GM12878 (cell line): ENCODE results near the gene ZNF407. TPM values are rescaled to one million over a fixed set of nuclear protein-coding genes. Genes with fewer than 3 reads are reported as not detected.

ENCODE experiments used
- ATAC-seq: fragments of 200-7000 bp; cut with Tn5 transposase; 3 replicates; pipeline ENCODE4 v1.9.1; 2020; ENCODE audit warnings: mild to moderate bottlenecking, moderate library complexity
- BruUV-seq: library from RNA; stranded (reverse); fragments of 400-500 nt; replicated peaks from 2 replicates; lab custom pipeline; 2021; lab: Mats Ljungman, UMichigan
- CTCF ChIA-PET: fragments of 300-600 bp; sonication (Branson Sonifier 250); formaldehyde crosslinking; extraction: SDS; loops from one replicate; lab custom pipeline; 2021; ENCODE audit warnings: inconsistent platforms; lab: Yijun Ruan, JAX
- POLR2A ChIA-PET: fragments of 350-600 bp; formaldehyde crosslinking; extraction: SDS; loops from one replicate; lab custom pipeline; 2021; ENCODE audit warnings: inconsistent platforms; lab: Charles Lee
- RAD21 ChIA-PET: fragments of 300-600 bp; sonication (Branson Sonifier 250); formaldehyde crosslinking; loops from one replicate; lab custom pipeline; 2023; ENCODE audit warnings: antibody characterized with exemption; ENCODE audit not compliant: unreplicated experiment; lab: Charles Lee
- SMC1A ChIA-PET: fragments of 300-600 bp; sonication (Branson Sonifier 250); formaldehyde crosslinking; loops from one replicate; lab custom pipeline; 2023; ENCODE audit not compliant: unreplicated experiment, uncharacterized antibody; lab: Charles Lee
- DNase-seq: peaks from one replicate; pipeline ENCODE4 v3.0.0-alpha.2; 2011; ENCODE audit warnings: low read depth, low spot score
- FAIRE-seq: peaks from 3 replicates; lab custom pipeline; 2011; peaks lifted over from hg19 to GRCh38; lab: Jason Lieb, UNC
- H2AFZ ChIP-seq: 2 replicates; pipeline ENCODE4 v1.6.0; 2011; ENCODE audit warnings: low read depth, low read length, control low read depth; ENCODE audit not compliant: control insufficient read depth
- H3K27ac ChIP-seq: 2 replicates; pipeline ENCODE4 v1.5.1; 2011; ENCODE audit warnings: control low read depth; ENCODE audit not compliant: control insufficient read depth, insufficient read depth
- H3K27me3 ChIP-seq, 2 experiments: replicated peaks in 1 of 2; 2 replicates each; pipeline versions ENCODE4 v1.6.0 to v1.6.1; 2011; ENCODE audit warnings: low read length in 1 of 2; ENCODE audit not compliant: control insufficient read depth in 2 of 2, insufficient read depth in 2 of 2
- H3K36me3 ChIP-seq, 2 experiments: 2 replicates each; pipeline ENCODE4 v1.5.1; 2011; ENCODE audit warnings: low read length in 1 of 2; ENCODE audit not compliant: control insufficient read depth in 2 of 2, insufficient read depth in 2 of 2
- H3K4me1 ChIP-seq: 2 replicates; pipeline ENCODE4 v1.6.1; 2011; ENCODE audit warnings: mild to moderate bottlenecking, low read length, moderate library complexity, mixed read lengths; ENCODE audit not compliant: control insufficient read depth, insufficient read depth
- H3K4me2 ChIP-seq: 2 replicates; pipeline ENCODE4 v1.6.0; 2011; ENCODE audit warnings: control low read depth; ENCODE audit not compliant: control insufficient read depth, insufficient read depth
- H3K4me3 ChIP-seq: fragments of 200-600 bp; sonication (generic); 2 replicates; pipeline ENCODE4 v1.5.1; 2016
- H3K79me2 ChIP-seq: 2 replicates; pipeline ENCODE4 v1.6.0; 2011; ENCODE audit warnings: low read length; ENCODE audit not compliant: control insufficient read depth, insufficient read depth
- H3K9ac ChIP-seq: 2 replicates; pipeline ENCODE4 v1.8.0; 2011; ENCODE audit warnings: low read length, control low read depth, mixed read lengths; ENCODE audit not compliant: control insufficient read depth, insufficient read depth
- H3K9me3 ChIP-seq: replicated peaks from 3 replicates; pipeline ENCODE4 v1.5.1; 2011; ENCODE audit warnings: mild to moderate bottlenecking, low read length; ENCODE audit not compliant: control insufficient read depth, insufficient read depth
- H4K20me1 ChIP-seq: 2 replicates; pipeline ENCODE4 v1.6.0; 2011; ENCODE audit not compliant: control insufficient read depth, insufficient read depth
- ASH2L ChIP-seq: fragments of 300-600, 200-600 bp; sonication (generic); IDR thresholded peaks from 2 replicates; pipeline ENCODE4 v1.6.1; 2017; ENCODE audit warnings: low read depth, mild to moderate bottlenecking, borderline replicate concordance
- ATF2 ChIP-seq: IDR thresholded peaks from 2 replicates; pipeline ENCODE4 v1.6.1; 2012; ENCODE audit warnings: low read length, inconsistent platforms
- BMI1 ChIP-seq: fragments of 450-650 bp; IDR thresholded peaks from 2 replicates; pipeline ENCODE4 v1.6.1; 2016; ENCODE audit warnings: mild to moderate bottlenecking, moderate library complexity, borderline replicate concordance
- BRCA1 ChIP-seq: IDR thresholded peaks from 2 replicates; pipeline ENCODE4 v1.6.1; 2011; ENCODE audit warnings: low read depth, low read length, improper control_type of control experiment
- HCFC1 ChIP-seq: fragments of 150-350 bp; IDR thresholded peaks from 2 replicates; pipeline ENCODE4 v1.6.1; 2014; ENCODE audit warnings: low read length
- MYC ChIP-seq: IDR thresholded peaks from 2 replicates; pipeline ENCODE4 v1.6.1; 2011; ENCODE audit warnings: mild to moderate bottlenecking, low read length, moderate library complexity, inconsistent platforms; ENCODE audit not compliant: insufficient read depth, insufficient replicate concordance, insufficient read length, severe bottlenecking
- NKRF ChIP-seq: fragments of 450-650 bp; conservative IDR thresholded peaks from 2 replicates; pipeline ENCODE4 v1.6.1; 2017; ENCODE audit warnings: mild to moderate bottlenecking, moderate library complexity
- POLR2AphosphoS5 ChIP-seq: IDR thresholded peaks from 2 replicates; pipeline ENCODE4 v1.6.1; 2011; ENCODE audit warnings: mild to moderate bottlenecking, low read length, inconsistent platforms
- RELA ChIP-seq: fragments of 450-650 bp; IDR thresholded peaks from 2 replicates; pipeline ENCODE4 v1.8.0; 2014; ENCODE audit warnings: borderline replicate concordance; ENCODE audit not compliant: partially characterized antibody
- RUNX3 ChIP-seq: IDR thresholded peaks from 2 replicates; pipeline ENCODE4 v1.6.1; 2012; ENCODE audit warnings: low read length, inconsistent platforms
- SREBF2 ChIP-seq: IDR thresholded peaks from 2 replicates; pipeline ENCODE4 v1.6.1; 2012; ENCODE audit warnings: mild to moderate bottlenecking, low read length
- TCF7 ChIP-seq: IDR thresholded peaks from 2 replicates; pipeline ENCODE4 v1.6.1; 2014; ENCODE audit warnings: antibody characterized with exemption, borderline replicate concordance
- WGBS: methylation state at CpG from one replicate; pipeline ENCODE4 v1.1.6; 2016; ENCODE audit warnings: low lambda C conversion rate; ENCODE audit not compliant: insufficient replicate concordance, insufficient coverage; ENCODE audit errors: missing lambda C conversion rate; 5-methylcytosine and 5-hydroxymethylcytosine counted together
- in situ Hi-C: fragments of 300-500 bp; cut with MboI; formaldehyde crosslinking; loops from 9 replicates; pipeline ENCODE4 v1.14.3; 2018; ENCODE audit warnings: mixed read lengths
- intact Hi-C: fragments of 100-400 bp; cut with micrococcal nuclease; formaldehyde crosslinking; loops from one replicate; pipeline ENCODE4 v1.14.2; 2022; ENCODE audit not compliant: unreplicated experiment
- polyA plus RNA-seq, 11 experiments: library from polyadenylated mRNA; depleted of rRNA in 4 of 11; unstranded in 6 of 11; stranded (reverse) in 5 of 11; fragments of >200 nt; fragmentation: Nextera tagmentation in 4 of 11; fragmentation: Illumina TruSeq in 1 of 11; extraction: Ambion mirVana in 4 of 11; extraction: Trizol in 1 of 11; gene quantifications; 1 replicate in 1 of 11; 2 replicates in 10 of 11; pipeline versions ENCODE4 v1.2.1 to v1.2.3, GENCODE V29; 2011 to 2016; ENCODE audit warnings: inconsistent platforms in 2 of 11, missing spikeins in 2 of 11, low read depth in 1 of 11
- total RNA-seq, 4 experiments: library from RNA; depleted of rRNA in 3 of 4; stranded (reverse); fragments of >200 nt in 3 of 4; fragmentation: Illumina TruSeq in 1 of 4; extraction: Trizol in 1 of 4; gene quantifications; 2 replicates each; pipeline versions ENCODE4 v1.2.1 to v1.2.3, GENCODE V29; 2013 to 2021
- TF ChIP-seq, protein P1 (sequence below): fragments of 450-650 bp; IDR thresholded peaks from 2 replicates; pipeline ENCODE4 v1.6.1; 2016; ENCODE audit warnings: mild to moderate bottlenecking

Gene ZNF407
- total and polyA plus RNA-seq, 10 of the 15 experiments (the other 5 are each of a cell fraction or from before 2014, with no cell fraction given): 0.69 to 11.6 (median 5.3) TPM

DNA sequence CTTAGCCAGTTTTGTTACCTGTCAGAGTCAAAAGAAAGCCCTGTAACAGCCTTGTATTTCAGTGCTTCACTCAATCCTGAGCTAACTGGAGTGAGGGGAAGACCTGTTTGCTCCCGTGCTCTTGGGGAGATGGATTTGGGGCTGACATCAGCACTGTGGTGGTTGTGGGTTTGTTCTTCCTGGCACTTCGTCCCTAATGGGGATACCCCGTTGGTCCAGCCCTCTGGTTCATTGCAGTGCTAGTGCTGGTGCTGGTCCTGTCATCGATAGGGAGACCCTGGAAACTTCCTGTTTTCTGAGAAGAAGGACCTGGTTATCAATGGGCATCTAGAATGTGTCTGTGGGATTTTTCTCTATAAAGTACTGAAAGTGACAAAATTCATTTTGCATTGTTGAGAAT lies 205.4 kb downstream of the ZNF407 start:
- intact Hi-C loops: no loop called here
- POLR2A ChIA-PET: no interaction called here

DNA sequence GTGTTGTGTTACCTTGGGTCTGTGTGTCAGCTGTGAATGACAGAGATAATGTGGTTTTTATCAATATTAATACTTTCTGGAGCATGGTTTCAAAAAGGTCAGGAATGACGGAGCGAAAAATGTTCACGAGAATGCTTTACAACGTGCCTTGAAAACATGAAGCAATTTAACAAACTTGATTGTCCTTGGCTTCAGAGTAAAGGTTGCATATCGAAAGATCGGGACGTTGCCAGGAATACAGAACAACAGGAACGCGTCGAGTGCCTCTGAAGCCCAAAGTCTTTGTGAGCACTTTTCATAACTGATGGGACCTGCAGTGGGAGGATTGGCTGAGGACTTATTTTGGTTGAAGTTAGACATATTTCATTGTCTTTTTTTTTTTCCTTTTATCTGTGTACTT lies 206.1 kb downstream of the ZNF407 start:
- Histone ChIP-seq H2AFZ (no peak overlapping the region), H3K36me3 (no peaks in the 10 kb centered on the region), H3K4me1 (peaks cover 19% of the 10 kb centered on the region), H3K4me3 (no peak overlapping the region), H3K4me2 (no peak overlapping the region), H3K9ac (no peak overlapping the region), H3K9me3 (no peaks in the 10 kb centered on the region), H3K27me3 (no peaks in the 10 kb centered on the region), H3K27ac (no peak overlapping the region), H4K20me1 (no peaks in the 10 kb centered on the region), H3K79me2 (no peaks in the 10 kb centered on the region)
- 98% methylated on average over 10 of the region's 10 CpGs for WGBS
- intact Hi-C loops: no loop called here
- ATAC-seq (no peak), DNase-seq (no peak), FAIRE-seq (no peak)
- ChIA-PET CTCF (no interaction called here), POLR2A (no interaction called here), SMC1A (interaction anchor here (1.3 kb wide), 1 partner anchor 103 kb away, joined by 5 read pairs; no protein-coding TSS in a partner anchor), RAD21 (interaction anchor here (0.6 kb wide), 1 partner anchor 32 kb away, joined by 3 read pairs; no protein-coding TSS in a partner anchor)
- TF ChIP-seq NKRF (no peak), ASH2L (no peak), RUNX3 (no peak), BRCA1 (no peak), HCFC1 (no peak), SREBF2 (no peak), POLR2AphosphoS5 (no peak), MYC (no peak)
- TF ChIP-seq, protein P1, sequence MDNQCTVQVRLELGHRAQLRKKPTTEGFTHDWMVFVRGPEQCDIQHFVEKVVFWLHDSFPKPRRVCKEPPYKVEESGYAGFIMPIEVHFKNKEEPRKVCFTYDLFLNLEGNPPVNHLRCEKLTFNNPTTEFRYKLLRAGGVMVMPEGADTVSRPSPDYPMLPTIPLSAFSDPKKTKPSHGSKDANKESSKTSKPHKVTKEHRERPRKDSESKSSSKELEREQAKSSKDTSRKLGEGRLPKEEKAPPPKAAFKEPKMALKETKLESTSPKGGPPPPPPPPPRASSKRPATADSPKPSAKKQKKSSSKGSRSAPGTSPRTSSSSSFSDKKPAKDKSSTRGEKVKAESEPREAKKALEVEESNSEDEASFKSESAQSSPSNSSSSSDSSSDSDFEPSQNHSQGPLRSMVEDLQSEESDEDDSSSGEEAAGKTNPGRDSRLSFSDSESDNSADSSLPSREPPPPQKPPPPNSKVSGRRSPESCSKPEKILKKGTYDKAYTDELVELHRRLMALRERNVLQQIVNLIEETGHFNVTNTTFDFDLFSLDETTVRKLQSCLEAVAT: no peak
- no TSS peak for BruUV-seq
- in situ Hi-C loops: no loop called here

More for the DNA sequence above, 205.4 kb downstream of the ZNF407 start:
- SMC1A ChIA-PET: interaction anchor here (1.3 kb wide), 1 partner anchor 103 kb away, joined by 5 read pairs; no protein-coding TSS in a partner anchor
- Histone ChIP-seq H3K9me3 (no peaks in the 10 kb centered on the region), H3K4me2 (no peak overlapping the region), H3K4me3 (no peak overlapping the region), H3K9ac (no peak overlapping the region), H3K27ac (no peak overlapping the region), H3K27me3 (no peaks in the 10 kb centered on the region), H3K4me1 (peaks cover 19% of the 10 kb centered on the region), H4K20me1 (no peaks in the 10 kb centered on the region), H2AFZ (no peak overlapping the region), H3K79me2 (no peaks in the 10 kb centered on the region), H3K36me3 (no peaks in the 10 kb centered on the region)
- RAD21 ChIA-PET: no interaction called here
- in situ Hi-C loops: no loop called here
- TF ChIP-seq BMI1 (no peak), RELA (no peak), TCF7 (no peak), BRCA1 (no peak), ATF2 (no peak)
- no peak for ATAC-seq
- no TSS peak for BruUV-seq
- CTCF ChIA-PET: no interaction called here
- WGBS: 73% methylated on average over 4 of the region's 4 CpGs
- DNase-seq: no peak
- FAIRE-seq: no peak
